Panc1 (cell line): ENCODE results near the gene CLEC2D. TPM values are rescaled to one million over a fixed set of nuclear protein-coding genes. Genes with fewer than 3 reads are reported as not detected.

Source experiments
- ATAC-seq: fragments of 200-7000 bp; cut with Tn5 transposase; 2 replicates; pipeline ENCODE4 v1.9.1; 2020; ENCODE audit warnings: mild to moderate bottlenecking, moderate library complexity
- BruUV-seq: library from RNA; stranded (reverse); fragments of 400-500 nt; replicated peaks from 2 replicates; lab custom pipeline; 2021; lab: Mats Ljungman, UMichigan
- CTCF ChIA-PET: fragments of 300-600 bp; sonication (Branson Sonifier 250); formaldehyde crosslinking; loops from one replicate; lab custom pipeline; 2022; ENCODE audit warnings: antibody characterized with exemption; lab: Charles Lee
- POLR2A ChIA-PET: fragments of 300-600 bp; sonication (Branson Sonifier 250); formaldehyde crosslinking; loops from one replicate; lab custom pipeline; 2022; ENCODE audit warnings: antibody characterized with exemption; lab: Charles Lee
- DNase-seq: peaks from one replicate; pipeline ENCODE4 v3.0.0-alpha.2; 2010; ENCODE audit warnings: low read depth, low spot score
- H3K27ac ChIP-seq: 2 replicates; pipeline ENCODE4 v1.5.1; 2011; ENCODE audit warnings: mild to moderate bottlenecking, low read length, inconsistent platforms
- H3K27me3 ChIP-seq: fragments of 200-500 bp; sonication (Bioruptor generic); 2 replicates; pipeline ENCODE4 v1.6.0; 2014; ENCODE audit warnings: low read length, inconsistent platforms; ENCODE audit not compliant: control insufficient read depth, insufficient read depth
- H3K36me3 ChIP-seq: fragments of 200-500 bp; sonication (Bioruptor generic); 2 replicates; pipeline ENCODE4 v1.5.1; 2014; ENCODE audit warnings: inconsistent platforms, mild to moderate bottlenecking, low read length, moderate library complexity; ENCODE audit not compliant: control insufficient read depth, insufficient read depth
- H3K4me1 ChIP-seq: 2 replicates; pipeline ENCODE4 v1.5.1; 2011; ENCODE audit warnings: inconsistent platforms, mild to moderate bottlenecking, low read length, moderate library complexity; ENCODE audit not compliant: control insufficient read depth, insufficient read depth
- H3K4me3 ChIP-seq, 2 experiments: 2 replicates each; pipeline ENCODE4 v1.5.1; 2011 to 2012; ENCODE audit warnings: low read depth in 2 of 2, low read length in 2 of 2, mild to moderate bottlenecking in 2 of 2, inconsistent platforms in 1 of 2, moderate library complexity in 1 of 2
- H3K9me3 ChIP-seq: fragments of 200-500 bp; sonication (Bioruptor generic); 2 replicates; pipeline ENCODE4 v1.5.1; 2014; ENCODE audit warnings: low read depth, mild to moderate bottlenecking, inconsistent platforms, low read length, moderate library complexity; ENCODE audit not compliant: control insufficient read depth, insufficient read depth
- CTCF ChIP-seq: fragments of 450-650 bp; IDR thresholded peaks from 2 replicates; pipeline ENCODE4 v1.5.1; 2017; ENCODE audit warnings: mild to moderate bottlenecking
- POLR2AphosphoS5 ChIP-seq: IDR thresholded peaks from 2 replicates; pipeline ENCODE4 v1.6.1; 2012; ENCODE audit warnings: mild to moderate bottlenecking, low read depth, low read length, moderate library complexity
- REST ChIP-seq, 2 experiments: IDR thresholded peaks; 2 replicates each; pipeline ENCODE4 v1.6.1; 2011 to 2012; ENCODE audit warnings: low read depth in 2 of 2, control low read depth in 1 of 2, low read length in 1 of 2, mild to moderate bottlenecking in 1 of 2, moderate library complexity in 1 of 2; ENCODE audit not compliant: insufficient read depth in 1 of 2
- SIN3A ChIP-seq: IDR thresholded peaks from 2 replicates; pipeline ENCODE4 v1.6.1; 2012; ENCODE audit warnings: low read depth, mild to moderate bottlenecking, low read length, moderate library complexity, borderline replicate concordance; ENCODE audit not compliant: insufficient read depth
- TCF7L2 ChIP-seq: IDR thresholded peaks from 2 replicates; pipeline ENCODE4 v1.6.1; 2011; ENCODE audit warnings: mild to moderate bottlenecking, low read depth, low read length, inconsistent platforms
- in situ Hi-C: cut with HindIII; loops from 2 replicates; pipeline ENCODE4 v1.10.0; 2016; ENCODE audit warnings: low sequenced_read_pairs, low pct_unique_long_range_greater_than_20kb
- intact Hi-C: fragments of 100-400 bp; cut with micrococcal nuclease; formaldehyde crosslinking; loops from one replicate; pipeline ENCODE4 v1.10.0; 2022; ENCODE audit not compliant: unreplicated experiment
- total RNA-seq: library from RNA; stranded (reverse); gene quantifications from one replicate; pipeline ENCODE4 v1.2.1, GENCODE V29; 2021; ENCODE audit not compliant: unreplicated experiment

The CLEC2D gene
- total RNA-seq, 1 experiment from 2014 or later: 2.3 TPM

- intact Hi-C loops (no loop called here), in situ Hi-C loops (no loop called here)
- ChIA-PET CTCF (no interaction called here), POLR2A (no interaction called here)
- H3K27ac ChIP-seq: no peak overlapping the region
- no peak for TF ChIP-seq TCF7L2
- TF ChIP-seq CTCF: no peak
- no peak for TF ChIP-seq POLR2AphosphoS5
- TF ChIP-seq SIN3A: no peak
- no peak for TF ChIP-seq REST (IDR thresholded peaks at IDR 0.05; ENCODE audit: insufficient read depth in 1 of 2, low read depth in 2 of 2, low read length in 1 of 2)
- no peaks in the 10 kb centered on the region for H3K27me3 ChIP-seq
- H3K4me1 ChIP-seq: no peaks in the 10 kb centered on the region
- DNase-seq (no peak), ATAC-seq (no peak)
- no peak overlapping the region for H3K4me3 ChIP-seq
- no TSS peak for BruUV-seq
- H3K9me3 ChIP-seq: no peaks in the 10 kb centered on the region
- no peaks in the 10 kb centered on the region for H3K36me3 ChIP-seq
These were observed 29.5 kb upstream of the CLEC2D start for GRCh38 chr12:9640024-9640423.

GRCh38 chr12:9642606-9643265 lies 26.8 kb upstream of the CLEC2D start:
- intact Hi-C loops: no loop called here

More at GRCh38 chr12:9642606-9643265, 26.8 kb upstream of the CLEC2D start:
- CTCF ChIA-PET: no interaction called here
- no peaks in the 10 kb centered on the region for H3K27me3 ChIP-seq
- no TSS peak for BruUV-seq
- H3K27ac ChIP-seq: no peak overlapping the region
- no peaks in the 10 kb centered on the region for H3K9me3 ChIP-seq
- ATAC-seq: no peak
- TF ChIP-seq SIN3A: no peak
- no peak for TF ChIP-seq REST (IDR thresholded peaks at IDR 0.05; ENCODE audit: insufficient read depth in 1 of 2, low read depth in 2 of 2, low read length in 1 of 2)
- TF ChIP-seq CTCF: no peak
- no peak for TF ChIP-seq POLR2AphosphoS5
- TF ChIP-seq TCF7L2: no peak
- H3K36me3 ChIP-seq: no peaks in the 10 kb centered on the region
- in situ Hi-C loops: no loop called here
- DNase-seq: no peak
- H3K4me1 ChIP-seq: peaks cover 3% of the 10 kb centered on the region; the same call in 1 of the 2 replicates
- POLR2A ChIA-PET: no interaction called here
- H3K4me3 ChIP-seq: no peak overlapping the region
